ENCODE data around the gene HTR1B. TPM values are rescaled to one million over a fixed set of nuclear protein-coding genes. Genes with fewer than 3 reads are reported as not detected.

The HTR1B gene
- total and polyA plus RNA-seq, 10 of the 15 experiments (the other 5 are each of a cell fraction or from before 2014, with no cell fraction given), result 0.98 TPM; not detected in 9

DNA sequence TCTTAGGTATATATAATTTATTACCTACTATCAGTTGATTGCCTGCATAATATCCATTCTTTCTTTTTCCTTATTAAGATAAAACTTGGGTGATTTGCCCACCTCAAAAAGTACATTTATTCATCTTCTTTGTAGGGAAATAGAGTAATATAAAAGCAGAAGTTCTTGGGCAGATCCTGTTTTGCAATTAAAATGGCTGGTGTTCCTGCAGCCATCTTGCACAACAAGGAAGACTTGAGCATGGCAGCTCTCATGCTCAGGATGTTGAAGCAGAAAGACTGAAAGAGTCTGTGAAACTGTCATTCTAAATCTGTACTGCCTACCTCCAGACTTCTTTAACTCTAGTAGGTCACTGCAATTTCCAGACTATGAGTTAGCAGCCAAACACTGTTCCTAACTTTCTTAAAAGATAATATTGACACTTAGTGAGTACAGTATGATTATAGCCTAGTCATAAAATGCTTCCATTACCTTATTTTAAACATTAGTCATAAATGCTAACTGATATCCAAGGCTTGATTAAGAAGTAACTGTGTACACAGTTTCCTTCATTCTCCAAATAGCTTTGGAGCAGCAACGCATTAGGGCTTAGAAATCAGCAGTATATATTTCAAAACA, 24.6 kb upstream of the HTR1B start:
- ChIA-PET SMC1A (ENCODE audit: uncharacterized antibody, unreplicated experiment) (interaction anchor here (0.6 to 2.5 kb wide), 4 partner anchors 7 to 276 kb away, joined by 3 to 9 read pairs (median 3); no protein-coding TSS in a partner anchor), POLR2A (interaction anchor here (0.5 kb wide), 1 partner anchor 85 kb away, joined by 4 read pairs; no protein-coding TSS in a partner anchor), CTCF (interaction anchor here (0.7 to 1.9 kb wide), 3 partner anchors 9 to 31 kb away, joined by 3 to 4 read pairs (median 4); no protein-coding TSS in a partner anchor), RAD21 (ENCODE audit: unreplicated experiment) (interaction anchor here (1.1 kb wide), 1 partner anchor 15 kb away, joined by 3 read pairs; no protein-coding TSS in a partner anchor)
- Histone ChIP-seq H3K4me1 (ENCODE audit: control insufficient read depth, insufficient read depth, low read length) (no peaks in the 10 kb centered on the region), H2AFZ (ENCODE audit: control insufficient read depth, low read depth, low read length) (no peak overlapping the region), H3K9me3 (replicated peaks; ENCODE audit: control insufficient read depth, insufficient read depth, low read length) (no peaks in the 10 kb centered on the region), H4K20me1 (ENCODE audit: control insufficient read depth, insufficient read depth) (no peaks in the 10 kb centered on the region), H3K79me2 (ENCODE audit: control insufficient read depth, insufficient read depth, low read length) (no peaks in the 10 kb centered on the region), H3K36me3 (ENCODE audit: control insufficient read depth in 2 of 2, insufficient read depth in 2 of 2, low read length in 1 of 2) (no peaks in the 10 kb centered on the region), H3K27me3 (replicated peaks in 1 of 2; ENCODE audit: control insufficient read depth in 2 of 2, insufficient read depth in 2 of 2, low read length in 1 of 2) (no peaks in the 10 kb centered on the region), H3K4me3 (no peak overlapping the region), H3K9ac (ENCODE audit: control insufficient read depth, insufficient read depth, low read length) (no peak overlapping the region), H3K4me2 (ENCODE audit: control insufficient read depth, insufficient read depth) (no peak overlapping the region), H3K27ac (ENCODE audit: control insufficient read depth, insufficient read depth) (no peak overlapping the region)
- no TSS peak for BruUV-seq (replicated peaks)
- intact Hi-C loops (cut with micrococcal nuclease; ENCODE audit: unreplicated experiment), result no loop called here
- WGBS (ENCODE audit: insufficient coverage, insufficient replicate concordance, low lambda C conversion rate, missing lambda C conversion rate), result 71% methylated on average over 1 of the region's 1 CpG
- TF ChIP-seq ZNF274 (IDR thresholded peaks at IDR 0.05; ENCODE audit: insufficient read depth, insufficient read length) (no peak), YY1 (IDR thresholded peaks at IDR 0.05; ENCODE audit: low read depth, low read length) (0 out of 2 replicates have a peak, but pooled peaks have one; percentile 31), RB1 (IDR thresholded peaks at IDR 0.05; ENCODE audit: borderline replicate concordance) (no peak)
- DNase-seq (ENCODE audit: low read depth, low spot score) (no peak), FAIRE-seq (no peak), ATAC-seq (no peak)
- in situ Hi-C loops (cut with MboI), result no loop called here

DNA sequence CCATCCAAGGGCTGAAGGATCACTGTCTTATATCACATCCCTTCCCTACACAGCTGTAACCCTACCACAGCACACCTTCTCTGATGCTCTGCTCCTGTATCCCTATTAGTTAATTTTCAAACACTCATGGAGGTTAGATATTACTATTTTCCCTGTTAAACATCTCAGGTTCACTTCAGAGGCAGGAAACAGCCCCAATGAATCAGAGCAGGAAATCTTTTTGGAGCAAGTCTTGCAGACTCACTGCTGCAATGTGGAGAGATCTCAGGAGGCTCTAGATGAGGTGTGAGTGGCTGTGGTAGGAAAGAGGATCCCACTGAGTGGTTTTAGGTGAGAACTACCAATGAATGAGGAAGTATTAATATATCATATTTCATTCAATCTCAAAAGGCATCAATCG, 19.7 kb upstream of the HTR1B start:
- H3K9me3 ChIP-seq (replicated peaks; ENCODE audit: control insufficient read depth, insufficient read depth, low read length), result no peaks in the 10 kb centered on the region
- FAIRE-seq (no peak), ATAC-seq (peak; percentile 64), DNase-seq (ENCODE audit: low read depth, low spot score) (no peak)
- no peak overlapping the region for H3K27ac ChIP-seq (ENCODE audit: control insufficient read depth, insufficient read depth)
- POLR2A ChIA-PET, result no interaction called here
- CTCF ChIA-PET, result interaction anchor here (0.8 to 2.1 kb wide), 4 partner anchors 10 to 34 kb away, joined by 3 to 8 read pairs (median 4); no protein-coding TSS in a partner anchor
- H3K4me3 ChIP-seq, result no peak overlapping the region
- in situ Hi-C loops (cut with MboI) (no loop called here), intact Hi-C loops (cut with micrococcal nuclease; ENCODE audit: unreplicated experiment) (no loop called here)
- BruUV-seq (replicated peaks), result no TSS peak
- no peaks in the 10 kb centered on the region for H3K36me3 ChIP-seq (ENCODE audit: control insufficient read depth in 2 of 2, insufficient read depth in 2 of 2, low read length in 1 of 2)
- H3K4me1 ChIP-seq (ENCODE audit: control insufficient read depth, insufficient read depth, low read length), result no peaks in the 10 kb centered on the region
- TF ChIP-seq MTA2 (IDR thresholded peaks at IDR 0.05; ENCODE audit: low read depth), result no peak
- TF ChIP-seq IKZF1 (conservative IDR thresholded peaks at IDR 0.05), result peak; percentile 49; the same call in 1 of the 2 replicates
- SMC1A ChIA-PET (ENCODE audit: uncharacterized antibody, unreplicated experiment), result interaction anchor here (0.6 to 1.1 kb wide), 5 partner anchors 8 to 151 kb away, joined by 3 read pairs; no protein-coding TSS in a partner anchor
- no peaks in the 10 kb centered on the region for H4K20me1 ChIP-seq (ENCODE audit: control insufficient read depth, insufficient read depth)
- RAD21 ChIA-PET (ENCODE audit: unreplicated experiment), result interaction anchor here (1.5 to 20.1 kb wide), 2 partner anchors 66 to 75 kb away, joined by 4 to 238 read pairs; no protein-coding TSS in a partner anchor
- no peak overlapping the region for H2AFZ ChIP-seq (ENCODE audit: control insufficient read depth, low read depth, low read length)
- 0% methylated on average over 1 of the region's 1 CpG for WGBS (ENCODE audit: insufficient coverage, insufficient replicate concordance, low lambda C conversion rate, missing lambda C conversion rate)
- no peak overlapping the region for H3K9ac ChIP-seq (ENCODE audit: control insufficient read depth, insufficient read depth, low read length)
- H3K79me2 ChIP-seq (ENCODE audit: control insufficient read depth, insufficient read depth, low read length), result no peaks in the 10 kb centered on the region
- H3K4me2 ChIP-seq (ENCODE audit: control insufficient read depth, insufficient read depth), result no peak overlapping the region
- H3K27me3 ChIP-seq (replicated peaks in 1 of 2; ENCODE audit: control insufficient read depth in 2 of 2, insufficient read depth in 2 of 2, low read length in 1 of 2), result no peaks in the 10 kb centered on the region; a peak in 1 of 4 replicates
